ENCODE measurements around the gene GOLGA6L10.
"Not testable (repeated sequence)": the region's sequence is repeated elsewhere in the genome, so short reads cannot be mapped to it uniquely, and the experiment has no call there.

GRCh38 chr15:82330921-82331320 lies 18.4 kb downstream of the GOLGA6L10 start:
- not testable (repeated sequence) for TF ChIP-seq ZFX (IDR thresholded peaks at IDR 0.05); POLR2A (IDR thresholded peaks at IDR 0.05; ENCODE audit: borderline replicate concordance, extremely low read depth, insufficient read depth, insufficient read length); TCF7L2 (IDR thresholded peaks at IDR 0.05; ENCODE audit: borderline replicate concordance, extremely low read depth, insufficient read depth, insufficient read length); JUND (IDR thresholded peaks at IDR 0.05); EZH2phosphoT487 (IDR thresholded peaks at IDR 0.05; ENCODE audit: borderline replicate concordance)
- TF ChIP-seq, protein P1, sequence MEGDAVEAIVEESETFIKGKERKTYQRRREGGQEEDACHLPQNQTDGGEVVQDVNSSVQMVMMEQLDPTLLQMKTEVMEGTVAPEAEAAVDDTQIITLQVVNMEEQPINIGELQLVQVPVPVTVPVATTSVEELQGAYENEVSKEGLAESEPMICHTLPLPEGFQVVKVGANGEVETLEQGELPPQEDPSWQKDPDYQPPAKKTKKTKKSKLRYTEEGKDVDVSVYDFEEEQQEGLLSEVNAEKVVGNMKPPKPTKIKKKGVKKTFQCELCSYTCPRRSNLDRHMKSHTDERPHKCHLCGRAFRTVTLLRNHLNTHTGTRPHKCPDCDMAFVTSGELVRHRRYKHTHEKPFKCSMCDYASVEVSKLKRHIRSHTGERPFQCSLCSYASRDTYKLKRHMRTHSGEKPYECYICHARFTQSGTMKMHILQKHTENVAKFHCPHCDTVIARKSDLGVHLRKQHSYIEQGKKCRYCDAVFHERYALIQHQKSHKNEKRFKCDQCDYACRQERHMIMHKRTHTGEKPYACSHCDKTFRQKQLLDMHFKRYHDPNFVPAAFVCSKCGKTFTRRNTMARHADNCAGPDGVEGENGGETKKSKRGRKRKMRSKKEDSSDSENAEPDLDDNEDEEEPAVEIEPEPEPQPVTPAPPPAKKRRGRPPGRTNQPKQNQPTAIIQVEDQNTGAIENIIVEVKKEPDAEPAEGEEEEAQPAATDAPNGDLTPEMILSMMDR (IDR thresholded peaks at IDR 0.05 in 2 of 3, conservative IDR thresholded peaks at IDR 0.05 in 1 of 3; ENCODE audit: borderline replicate concordance in 1 of 3, insufficient read depth in 1 of 3, low read depth in 2 of 3, low read length in 2 of 3), result not testable (repeated sequence)

All from HCT116 (cell line).